HUES64 (cell line): ENCODE data around the gene MTMR3.

Source experiments
- H3K27ac ChIP-seq: 2 replicates; pipeline ENCODE4 v1.7.0; 2013; ENCODE audit warnings: low read depth, low read length, inconsistent platforms
- H3K27me3 ChIP-seq: 2 replicates; pipeline ENCODE4 v1.6.1; 2013; ENCODE audit warnings: mild to moderate bottlenecking, low read length; ENCODE audit not compliant: insufficient read depth
- H3K36me3 ChIP-seq: 2 replicates; pipeline ENCODE4 v1.6.1; 2013; ENCODE audit warnings: mild to moderate bottlenecking, low read length; ENCODE audit not compliant: insufficient read depth
- H3K4me1 ChIP-seq: 2 replicates; pipeline ENCODE4 v1.6.1; 2013; ENCODE audit warnings: mild to moderate bottlenecking, low read length, moderate library complexity; ENCODE audit not compliant: insufficient read depth
- H3K4me3 ChIP-seq: 2 replicates; pipeline ENCODE4 v1.5.1; 2013; ENCODE audit warnings: mild to moderate bottlenecking, low read length, moderate library complexity
- H3K9ac ChIP-seq: 2 replicates; pipeline ENCODE4 v1.6.1; 2013; ENCODE audit warnings: mild to moderate bottlenecking, low read depth, low read length
- H3K9me3 ChIP-seq: 2 replicates; pipeline ENCODE4 v1.6.1; 2013; ENCODE audit warnings: low read depth, low read length; ENCODE audit not compliant: insufficient read depth
- whole genome bisulfite sequencing: fragments of 150-250, 120-280 bp; methylation state at CpG from one replicate; pipeline ENCODE4 v1.1.7; 2013; ENCODE audit warnings: missing lambda C conversion rate; 5-methylcytosine and 5-hydroxymethylcytosine counted together

The MTMR3 gene

GRCh38 chr22:30078320-30079311, 195.6 kb downstream of the MTMR3 start:
- Histone ChIP-seq H3K4me1 (peaks cover 3% of the 10 kb centered on the region; the same call in 1 of the 2 replicates), H3K9me3 (no peaks in the 10 kb centered on the region), H3K27me3 (peaks cover 2% of the 10 kb centered on the region; the same call in 1 of the 2 replicates), H3K27ac (no peak overlapping the region), H3K36me3 (no peaks in the 10 kb centered on the region), H3K9ac (no peak overlapping the region), H3K4me3 (no peak overlapping the region)
- 86% methylated on average over 9 of the region's 10 CpGs for WGBS

GRCh38 chr22:30079952-30080533, 197.1 kb downstream of the MTMR3 start, which contains the start of gene HORMAD2:
TSS of gene HORMAD2 (plus strand) at chr22:30080464. CDS start at chr22:30093953, 13,489 bp downstream.
- H3K4me3 ChIP-seq: peak within 1 kb of the TSS; percentile 47
- 44% methylated on average over 53 of the region's 53 CpGs for WGBS
- H3K27me3 ChIP-seq: peaks cover 2% of the 10 kb centered on the region; the same call in 1 of the 2 replicates
- peaks cover 3% of the 10 kb centered on the region; the same call in 1 of the 2 replicates for H3K4me1 ChIP-seq
- no peak within 1 kb of the TSS for H3K27ac ChIP-seq
- peak within 1 kb of the TSS; percentile 58; the same call in 1 of the 2 replicates for H3K9ac ChIP-seq
- no peaks in the 10 kb centered on the region for H3K9me3 ChIP-seq
- H3K36me3 ChIP-seq: no peaks in the 10 kb centered on the region
